Measurements from ENCODE around the gene SH2D3C.

SH2D3C gene

GRCh38 chr9:127731938-127732337, 46.5 kb downstream of the SH2D3C start:
- peaks cover 3% of the 10 kb centered on the region; the same call in 1 of the 2 replicates for H3F3A ChIP-seq (ENCODE audit: insufficient read depth)
- no peaks in the 10 kb centered on the region for H3K9me3 ChIP-seq (ENCODE audit: insufficient read depth, low read length)
- H3K4me2 ChIP-seq (ENCODE audit: low read depth, low read length, poor library complexity, severe bottlenecking) = no peak overlapping the region
- H3K9me2 ChIP-seq (replicated peaks; ENCODE audit: insufficient read depth, low read length) = no peaks in the 10 kb centered on the region
- no peak overlapping the region for H2AFZ ChIP-seq (ENCODE audit: low read depth, low read length, severe bottlenecking)
- H3K27ac ChIP-seq (ENCODE audit: low read depth, low read length) = no peak overlapping the region
- TF ChIP-seq CTCF (IDR thresholded peaks at IDR 0.05; ENCODE audit: insufficient read depth, low read length, poor library complexity, severe bottlenecking) = no peak
- no peak for TF ChIP-seq EZH2phosphoT487 (conservative IDR thresholded peaks at IDR 0.05; ENCODE audit: low read length)
- no peaks in the 10 kb centered on the region for H4K20me1 ChIP-seq (ENCODE audit: low read depth, low read length)
- no peak overlapping the region for H3K9ac ChIP-seq (ENCODE audit: low read length)
- H3K36me3 ChIP-seq (ENCODE audit: low read length) = no peaks in the 10 kb centered on the region
- no peaks in the 10 kb centered on the region for H3K79me2 ChIP-seq (ENCODE audit: insufficient read depth, low read length)
- H3K4me3 ChIP-seq (ENCODE audit: insufficient read depth, low read length, poor library complexity, severe bottlenecking) = no peak overlapping the region
- no peaks in the 10 kb centered on the region for H3K27me3 ChIP-seq (ENCODE audit: low read length)

- Histone ChIP-seq H3K9me2 (replicated peaks; ENCODE audit: insufficient read depth, low read length) (no peaks in the 10 kb centered on the region), H3K36me3 (ENCODE audit: low read length) (no peaks in the 10 kb centered on the region), H2AFZ (ENCODE audit: low read depth, low read length, severe bottlenecking) (no peak overlapping the region)
Observed at GRCh38 chr9:127730799-127731410, 47.6 kb downstream of the SH2D3C start.

GRCh38 chr9:127730262-127730661, 48.2 kb downstream of the SH2D3C start:
- H3K4me3 ChIP-seq (ENCODE audit: insufficient read depth, low read length, poor library complexity, severe bottlenecking) = no peak overlapping the region
- no peak overlapping the region for H2AFZ ChIP-seq (ENCODE audit: low read depth, low read length, severe bottlenecking)
- H4K20me1 ChIP-seq (ENCODE audit: low read depth, low read length) = no peaks in the 10 kb centered on the region
- no peak for TF ChIP-seq CTCF (IDR thresholded peaks at IDR 0.05; ENCODE audit: insufficient read depth, low read length, poor library complexity, severe bottlenecking)
- H3K79me2 ChIP-seq (ENCODE audit: insufficient read depth, low read length) = no peaks in the 10 kb centered on the region
- H3K9ac ChIP-seq (ENCODE audit: low read length) = no peak overlapping the region
- H3K9me3 ChIP-seq (ENCODE audit: insufficient read depth, low read length) = no peaks in the 10 kb centered on the region
- no peaks in the 10 kb centered on the region for H3K9me2 ChIP-seq (replicated peaks; ENCODE audit: insufficient read depth, low read length)
- H3K27me3 ChIP-seq (ENCODE audit: low read length) = no peaks in the 10 kb centered on the region
- H3K36me3 ChIP-seq (ENCODE audit: low read length) = no peaks in the 10 kb centered on the region
- H3K4me2 ChIP-seq (ENCODE audit: low read depth, low read length, poor library complexity, severe bottlenecking) = no peak overlapping the region
- peaks cover 3% of the 10 kb centered on the region; the same call in 1 of the 2 replicates for H3F3A ChIP-seq (ENCODE audit: insufficient read depth)
- no peak overlapping the region for H3K27ac ChIP-seq (ENCODE audit: low read depth, low read length)

More at GRCh38 chr9:127730799-127731410, 47.6 kb downstream of the SH2D3C start:
- no peak overlapping the region for H3K4me3 ChIP-seq (ENCODE audit: insufficient read depth, low read length, poor library complexity, severe bottlenecking)
- no peak for TF ChIP-seq EZH2phosphoT487 (conservative IDR thresholded peaks at IDR 0.05; ENCODE audit: low read length)
- H3K27me3 ChIP-seq (ENCODE audit: low read length) = no peaks in the 10 kb centered on the region
- no peaks in the 10 kb centered on the region for H3K79me2 ChIP-seq (ENCODE audit: insufficient read depth, low read length)
- H3K27ac ChIP-seq (ENCODE audit: low read depth, low read length) = no peak overlapping the region
- peaks cover 3% of the 10 kb centered on the region; the same call in 1 of the 2 replicates for H3F3A ChIP-seq (ENCODE audit: insufficient read depth)
- H3K9me3 ChIP-seq (ENCODE audit: insufficient read depth, low read length) = no peaks in the 10 kb centered on the region
- no peaks in the 10 kb centered on the region for H4K20me1 ChIP-seq (ENCODE audit: low read depth, low read length)
- H3K9ac ChIP-seq (ENCODE audit: low read length) = no peak overlapping the region
- no peak overlapping the region for H3K4me2 ChIP-seq (ENCODE audit: low read depth, low read length, poor library complexity, severe bottlenecking)

- Histone ChIP-seq H2AFZ (ENCODE audit: low read depth, low read length, severe bottlenecking) (no peak overlapping the region), H4K20me1 (ENCODE audit: low read depth, low read length) (no peaks in the 10 kb centered on the region), H3F3A (ENCODE audit: insufficient read depth) (peaks cover 3% of the 10 kb centered on the region; the same call in 1 of the 2 replicates), H3K36me3 (ENCODE audit: low read length) (no peaks in the 10 kb centered on the region), H3K9ac (ENCODE audit: low read length) (no peak overlapping the region), H3K27me3 (ENCODE audit: low read length) (no peaks in the 10 kb centered on the region), H3K9me3 (ENCODE audit: insufficient read depth, low read length) (no peaks in the 10 kb centered on the region), H3K27ac (ENCODE audit: low read depth, low read length) (no peak overlapping the region), H3K9me2 (replicated peaks; ENCODE audit: insufficient read depth, low read length) (no peaks in the 10 kb centered on the region), H3K79me2 (ENCODE audit: insufficient read depth, low read length) (no peaks in the 10 kb centered on the region), H3K4me2 (ENCODE audit: low read depth, low read length, poor library complexity, severe bottlenecking) (no peak overlapping the region), H3K4me3 (ENCODE audit: insufficient read depth, low read length, poor library complexity, severe bottlenecking) (no peak overlapping the region)
- no peak for TF ChIP-seq EZH2phosphoT487 (conservative IDR thresholded peaks at IDR 0.05; ENCODE audit: low read length)
Observed at GRCh38 chr9:127729522-127730256, 48.8 kb downstream of the SH2D3C start.

All from SU-DHL-6 (cell line).